GM18499 (cell line): ENCODE measurements around the gene NDST4.
"Not testable (repeated sequence)": the region's sequence is repeated elsewhere in the genome, so short reads cannot be mapped to it uniquely, and the experiment has no call there.

Source experiments
- ATAC-seq: cut with Tn5 transposase; IDR thresholded peaks from one replicate; pipeline ENCODE4 v1.9.1; 2021; ENCODE audit warnings: moderate number of reproducible peaks; ENCODE audit not compliant: insufficient read depth, unreplicated experiment

NDST4 gene

DNA sequence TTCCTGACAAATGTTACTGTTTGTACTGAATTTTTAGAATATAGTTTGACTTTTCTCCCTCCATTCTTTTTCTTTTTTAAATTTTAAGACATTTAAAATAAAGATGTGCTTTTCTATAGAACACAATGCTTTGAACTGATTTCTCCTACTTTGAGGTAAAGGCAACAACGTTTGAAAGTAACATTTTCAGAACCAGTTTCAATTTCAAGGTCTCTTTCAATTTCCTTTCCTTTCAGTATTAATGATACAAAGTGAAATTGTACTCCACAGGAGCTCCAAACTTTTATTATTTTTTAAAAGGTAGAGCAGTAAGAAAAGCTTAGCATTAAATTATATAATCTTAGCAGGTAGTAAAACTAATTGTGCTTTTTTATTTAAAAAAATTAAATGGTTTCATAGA lies 54.9 kb downstream of the NDST4 start:
- ATAC-seq: no peak

DNA sequence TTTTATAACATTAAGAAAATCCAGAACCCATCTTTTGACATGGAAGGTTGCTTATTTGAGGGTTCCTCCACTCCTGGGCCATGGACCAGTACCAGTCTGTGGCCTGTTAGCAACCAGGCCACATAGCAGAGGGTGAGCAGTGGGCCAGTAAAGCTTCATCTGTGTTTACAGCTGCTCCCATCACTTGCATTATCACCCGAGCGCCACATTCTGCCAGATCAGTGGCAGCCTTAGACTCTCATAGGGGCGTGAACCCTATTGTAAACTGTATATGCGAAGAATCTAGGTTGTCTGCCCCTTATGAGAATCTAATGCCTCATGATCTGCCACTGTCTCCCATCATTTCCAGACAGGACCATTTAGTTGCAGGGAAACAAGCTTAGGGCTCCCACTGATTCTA lies 58.6 kb downstream of the NDST4 start:
- no peak for ATAC-seq

DNA sequence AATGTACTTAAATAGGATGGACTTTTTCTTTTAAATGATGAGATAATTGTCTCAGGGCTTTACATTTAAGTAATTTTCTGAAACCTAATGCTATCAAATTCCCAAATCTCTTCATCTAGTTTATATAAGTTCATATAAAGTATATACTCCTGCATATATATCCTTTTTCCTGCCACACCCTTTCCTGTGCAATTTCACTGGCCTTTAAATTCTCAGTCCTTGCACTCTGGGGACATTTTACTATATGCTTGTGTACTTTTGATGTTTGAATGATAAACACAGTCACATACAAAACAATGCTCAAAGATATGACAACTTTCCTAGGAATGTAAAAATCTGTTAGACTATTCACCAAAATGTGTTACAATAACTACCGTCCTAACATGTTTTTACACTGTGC lies 60.1 kb downstream of the NDST4 start:
- no peak for ATAC-seq

DNA sequence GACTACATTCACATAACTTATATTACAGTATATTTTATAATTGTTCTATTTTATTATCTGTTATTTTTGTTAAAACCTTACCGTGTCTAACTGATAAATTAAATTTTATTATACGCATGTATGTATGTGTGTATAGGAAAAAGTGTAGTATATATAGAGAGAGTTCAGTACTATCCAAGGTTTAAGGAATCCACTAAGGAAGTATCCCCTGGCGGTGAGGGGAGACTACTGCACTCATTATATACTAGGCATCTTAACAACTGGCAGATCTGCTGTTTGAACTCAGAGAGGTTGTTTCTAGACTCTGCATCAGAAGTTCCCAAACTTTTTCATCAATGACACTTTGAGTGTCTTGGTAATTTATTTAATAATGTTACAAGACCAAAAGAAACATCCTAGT lies 70.9 kb downstream of the NDST4 start:
- no peak for ATAC-seq

DNA sequence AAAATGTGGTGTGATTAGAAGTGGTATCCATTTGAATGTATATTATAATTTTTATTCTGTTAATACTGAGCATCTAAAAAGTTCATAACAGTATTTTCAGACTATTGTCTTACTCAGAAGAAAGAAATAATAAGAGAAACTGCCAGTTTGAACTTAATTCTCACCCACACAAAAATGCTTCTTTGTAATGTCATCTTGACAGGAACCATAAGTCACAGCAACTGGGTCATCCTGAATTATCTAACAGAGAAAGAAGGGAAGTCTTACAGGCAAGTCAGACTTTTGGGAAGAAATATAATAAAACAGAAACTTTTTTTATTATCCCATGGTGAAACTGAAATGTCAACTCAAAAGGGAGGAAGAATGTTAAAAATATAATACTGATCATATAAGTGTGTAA lies 83.1 kb downstream of the NDST4 start:
- no peak for ATAC-seq

DNA sequence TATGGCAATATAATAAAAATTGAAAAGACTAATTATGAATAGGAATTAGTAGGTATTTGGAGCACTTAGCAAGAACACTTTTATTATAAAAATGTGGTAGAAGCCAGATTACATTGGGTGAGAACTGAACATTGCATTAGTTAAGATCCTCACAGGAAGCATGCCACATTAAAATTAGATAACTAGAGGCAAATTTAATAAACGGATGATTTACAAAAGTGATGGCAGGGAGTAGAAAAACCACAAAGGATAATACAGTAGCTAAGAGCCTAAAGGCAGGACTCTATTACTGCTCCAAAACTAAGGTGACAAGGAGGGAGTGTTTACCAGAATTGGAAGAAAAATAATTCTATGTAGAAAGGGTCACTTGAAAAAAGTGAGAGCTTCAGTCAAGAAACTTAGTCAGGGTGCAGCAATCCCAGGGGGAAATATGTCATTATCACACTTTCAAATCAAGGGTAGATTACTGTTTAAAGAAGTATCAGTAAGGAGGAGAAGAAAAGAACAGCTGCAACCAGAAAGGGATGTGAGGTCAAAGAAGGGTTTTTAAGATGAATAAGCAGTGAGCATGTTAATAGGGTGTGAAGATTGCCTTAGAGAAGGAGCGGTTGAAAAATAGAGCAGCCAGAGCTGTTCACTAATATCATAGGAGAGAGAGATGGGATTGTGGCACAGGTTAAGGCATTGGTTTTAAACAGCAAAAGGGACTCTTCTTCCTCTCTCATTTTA lies 84.6 kb downstream of the NDST4 start:
- ATAC-seq: no peak

DNA sequence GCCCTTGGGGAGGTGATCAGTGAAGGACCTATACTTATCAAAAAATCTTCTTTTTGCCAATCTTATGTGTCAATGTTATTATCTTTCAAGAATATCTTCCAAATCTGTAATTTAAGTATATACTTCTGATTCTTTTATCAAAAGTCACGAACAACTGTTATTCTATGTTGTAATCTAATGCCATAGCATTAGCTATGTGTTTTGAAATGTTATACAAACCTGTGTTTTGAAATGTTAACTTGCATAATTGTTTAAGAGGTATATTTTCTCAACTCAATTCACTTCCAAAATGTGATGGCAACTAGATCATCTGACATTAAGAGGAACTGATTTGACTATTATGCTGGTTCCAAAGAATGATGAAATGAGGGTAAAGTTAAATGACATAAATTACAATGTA lies 113.5 kb downstream of the NDST4 start:
- no peak for ATAC-seq

DNA sequence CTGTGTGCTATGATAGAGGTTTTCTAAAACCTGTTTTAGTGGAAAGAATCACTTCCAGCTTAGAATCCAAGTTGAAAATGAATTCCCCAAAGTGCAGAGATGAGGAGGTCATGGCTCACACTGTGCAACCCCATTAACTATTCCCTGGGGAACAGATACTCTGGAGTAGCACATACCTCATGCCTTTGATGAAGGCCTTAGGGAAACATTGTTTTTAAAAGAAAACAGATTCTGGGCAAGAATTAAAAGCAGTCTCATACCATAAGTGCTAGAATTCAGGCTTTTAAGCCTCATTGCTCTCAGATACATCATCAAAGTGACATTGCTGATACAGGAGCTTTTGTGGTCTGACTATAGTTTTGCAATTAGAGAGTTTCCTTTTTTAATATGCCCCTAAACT lies 115.1 kb downstream of the NDST4 start:
- no peak for ATAC-seq

DNA sequence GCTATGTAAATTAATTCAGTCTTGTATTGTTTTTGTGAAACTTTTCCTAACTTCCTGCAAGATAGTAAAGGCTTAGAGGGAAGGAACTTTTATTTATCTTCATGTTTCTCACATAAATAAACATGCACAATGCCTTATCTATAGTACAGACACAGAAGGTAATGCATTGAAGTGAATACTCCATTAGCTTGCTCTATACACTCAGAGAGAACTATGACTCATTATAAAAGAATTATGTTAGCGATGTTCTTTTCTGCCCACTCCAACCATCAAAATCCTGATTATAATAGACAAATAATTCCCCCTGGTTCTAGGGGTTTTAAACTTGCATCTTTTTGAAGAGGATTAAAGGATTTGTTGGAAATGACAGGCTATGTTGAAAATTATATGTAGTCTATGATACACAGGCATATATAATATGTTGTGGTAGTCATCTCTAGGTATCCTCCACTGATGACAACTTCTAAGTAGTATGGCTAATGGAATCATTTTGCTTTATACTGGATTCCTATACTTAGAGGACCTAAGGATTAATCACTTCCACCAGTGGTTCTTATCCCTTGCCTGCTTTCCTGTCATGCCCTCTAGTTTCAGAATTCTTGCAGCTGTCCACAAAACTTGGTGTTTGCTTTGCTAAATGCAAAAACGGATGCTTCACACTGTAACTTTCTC lies 115.7 kb downstream of the NDST4 start:
- ATAC-seq: no peak

DNA sequence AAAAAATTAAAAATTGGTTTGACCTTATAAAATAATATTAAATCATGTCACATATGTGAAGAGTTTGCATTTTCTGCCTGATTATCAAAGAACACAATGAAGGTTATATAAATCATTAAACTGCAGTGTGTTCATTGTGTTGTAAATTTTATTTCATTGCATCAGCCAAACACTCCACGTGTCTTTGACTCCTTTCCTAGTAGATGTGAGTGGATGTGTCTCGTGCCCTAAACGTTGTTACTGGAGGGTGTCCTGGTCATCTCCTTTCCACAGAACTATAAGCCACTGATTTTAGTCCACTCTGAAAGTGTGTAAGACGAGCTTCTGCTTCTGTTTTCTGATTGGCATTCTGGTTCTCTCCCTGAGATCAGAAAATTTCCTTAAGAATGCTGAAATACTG lies 127.3 kb downstream of the NDST4 start:
- no peak for ATAC-seq

DNA sequence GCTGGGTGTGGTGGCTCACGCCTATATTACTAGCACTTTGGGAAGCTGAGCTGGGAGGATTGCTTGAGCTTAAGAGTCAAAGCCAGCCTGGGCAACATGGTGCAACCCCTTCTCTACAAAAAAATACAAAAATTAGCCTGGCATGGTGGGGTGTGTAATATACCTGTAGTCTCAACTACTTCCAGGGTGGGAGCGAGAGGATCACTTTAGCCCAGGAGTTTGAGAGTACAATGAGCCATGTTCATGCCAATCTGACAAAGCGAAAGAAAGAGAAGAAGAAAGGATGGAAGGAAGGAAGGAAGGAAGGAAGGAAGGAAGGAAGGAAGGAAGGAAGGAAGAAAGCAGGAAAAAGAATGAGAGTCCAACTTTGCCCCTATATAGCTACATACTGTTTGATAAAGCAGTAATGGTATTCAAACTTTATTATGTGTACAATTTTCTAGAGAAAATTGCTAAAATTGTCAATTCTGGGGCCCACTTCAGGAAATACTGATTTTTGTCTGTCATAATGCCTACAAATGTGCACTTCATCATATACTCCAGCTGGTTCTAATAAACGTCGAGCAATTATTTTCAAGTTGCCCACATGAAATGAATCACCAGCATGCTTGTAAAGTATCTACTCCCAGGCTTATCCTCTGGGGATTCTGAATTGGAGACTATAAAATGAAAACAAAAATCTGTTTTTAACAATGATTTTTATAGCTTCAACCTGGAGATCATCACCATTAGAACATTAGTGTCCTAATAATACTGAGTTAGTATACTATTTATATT lies 132.3 kb downstream of the NDST4 start:
- no peak for ATAC-seq

DNA sequence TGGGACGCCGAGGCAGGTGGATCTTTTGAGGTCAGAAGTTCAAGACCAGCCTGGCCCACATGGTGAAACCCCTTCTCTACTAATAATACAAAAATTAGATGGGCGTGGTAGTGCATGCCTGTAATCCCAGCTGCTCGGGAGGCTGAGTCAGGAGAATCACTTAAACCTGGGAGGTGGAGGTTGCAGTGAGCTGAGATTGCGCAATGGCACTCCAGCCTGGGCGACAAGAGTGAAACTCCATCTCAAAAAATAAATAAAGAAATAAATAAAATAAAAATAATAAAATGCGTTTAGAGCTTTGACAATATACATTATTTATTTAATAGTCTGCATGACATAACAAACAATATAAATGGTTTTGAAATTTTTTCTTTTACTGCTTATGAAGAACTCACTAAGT lies 133.0 kb downstream of the NDST4 start:
- not testable (repeated sequence) for ATAC-seq

DNA sequence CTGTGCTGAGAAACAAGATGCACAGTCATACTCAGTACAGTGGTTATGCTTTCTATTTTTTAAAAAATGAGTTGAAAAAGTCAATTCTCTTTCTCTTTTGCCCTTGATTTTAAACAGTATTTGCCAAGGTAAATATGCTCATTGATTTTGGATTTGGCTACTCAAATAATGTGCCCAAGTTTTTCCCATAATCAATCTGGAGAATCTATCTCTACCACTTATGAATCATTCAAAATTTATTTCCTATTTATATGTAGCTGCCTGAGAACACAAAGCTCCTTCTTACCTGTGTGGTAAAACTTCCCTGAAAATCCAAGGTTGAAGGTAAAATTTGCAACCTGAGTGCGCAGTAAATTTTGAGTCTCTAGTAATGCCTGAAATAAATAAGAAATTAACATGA lies 136.5 kb downstream of the NDST4 start:
- no peak for ATAC-seq

DNA sequence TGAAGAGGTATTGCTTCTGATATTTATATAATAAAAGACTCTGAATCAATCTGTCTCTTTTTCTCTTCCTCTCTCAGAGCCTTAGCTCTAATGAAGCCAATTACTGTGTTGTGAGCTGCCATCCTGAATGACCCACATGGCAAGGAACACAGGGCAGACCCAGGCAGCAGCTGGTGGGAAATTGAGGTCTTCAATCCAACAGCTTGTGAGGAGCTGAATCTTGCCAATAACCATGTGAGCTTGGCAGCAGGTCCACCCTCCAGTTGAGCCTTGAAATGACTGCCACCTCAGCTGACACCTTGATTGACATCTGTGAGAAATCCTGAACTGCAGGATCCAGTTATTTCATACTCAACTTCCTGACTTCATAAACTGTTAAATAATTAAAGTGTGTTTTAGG lies 149.4 kb downstream of the NDST4 start:
- no peak for ATAC-seq

DNA sequence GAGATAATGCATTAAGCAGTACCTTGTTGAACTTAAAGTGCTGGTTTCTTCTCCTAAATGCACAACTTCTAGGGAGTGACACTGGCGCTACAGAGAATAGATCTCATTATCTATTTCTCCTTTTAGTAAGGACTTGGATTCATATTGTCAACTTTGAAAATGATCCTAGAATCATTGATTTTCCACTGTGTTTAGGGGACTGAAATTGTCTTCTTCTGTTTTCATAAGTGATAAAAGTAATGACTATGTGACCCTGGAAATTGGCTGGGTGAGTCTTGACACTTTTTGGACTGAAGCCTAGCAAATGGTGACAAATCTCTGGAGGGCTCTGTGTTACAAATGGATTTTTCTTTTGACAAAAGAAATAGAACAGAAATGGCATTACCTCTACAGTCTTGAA lies 167.8 kb downstream of the NDST4 start:
- ATAC-seq: no peak

DNA sequence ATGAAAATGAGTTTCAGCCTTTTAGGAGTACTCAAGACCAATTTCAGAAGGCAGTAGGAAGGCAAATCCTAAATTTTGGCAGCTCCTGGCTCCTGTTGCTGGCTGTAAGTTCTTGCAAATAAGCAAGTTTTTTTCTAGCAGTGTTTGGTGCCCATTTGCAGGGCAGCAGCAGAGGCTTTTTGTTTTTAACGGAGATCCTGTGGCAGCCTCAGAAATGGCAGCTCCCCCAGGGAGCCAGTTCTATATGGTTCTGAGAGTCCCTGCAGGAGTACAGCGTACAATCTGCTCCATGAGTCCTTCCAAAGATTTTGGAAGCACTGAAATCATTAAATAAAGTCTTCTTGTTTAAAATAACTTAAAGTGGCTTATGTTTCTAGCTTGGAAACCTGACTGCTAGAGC lies 171.9 kb downstream of the NDST4 start:
- no peak for ATAC-seq

DNA sequence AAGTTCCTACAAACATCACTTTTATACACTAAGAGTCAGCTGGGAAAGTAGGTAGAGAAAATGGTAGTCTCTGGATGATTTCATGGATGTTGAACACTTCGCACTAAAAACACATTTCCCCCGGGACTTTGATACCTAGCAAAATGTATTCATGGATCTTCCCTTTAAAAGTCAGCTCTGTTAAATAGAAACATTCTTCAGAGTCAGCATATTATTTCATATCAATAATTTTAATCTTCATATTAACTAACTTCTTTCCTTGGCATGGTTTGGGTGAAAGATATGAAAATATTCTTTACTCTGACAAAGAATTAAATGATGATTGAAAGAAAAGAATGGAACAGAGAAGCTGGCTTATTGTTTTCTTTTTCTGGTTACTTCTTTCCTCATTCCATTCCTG lies 185.5 kb downstream of the NDST4 start:
- no peak for ATAC-seq

DNA sequence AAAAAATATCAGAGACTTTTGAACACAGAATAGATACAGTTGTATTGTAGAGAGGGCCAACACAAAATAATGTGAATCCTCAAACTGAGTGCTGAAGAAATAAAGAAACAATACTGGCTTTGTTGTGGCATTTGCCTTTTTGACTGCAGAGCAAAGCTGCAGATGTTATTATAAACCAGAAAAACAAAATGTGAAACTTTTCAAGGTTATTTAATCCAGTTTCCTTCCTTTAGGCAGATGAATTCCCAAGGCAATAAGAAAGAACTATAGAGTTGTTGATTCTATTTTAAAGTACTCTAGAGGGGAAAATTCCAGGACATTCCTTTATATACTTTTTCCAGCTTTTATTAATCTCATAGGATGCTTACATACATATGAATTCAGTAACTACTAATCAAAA lies 186.8 kb downstream of the NDST4 start:
- no peak for ATAC-seq

DNA sequence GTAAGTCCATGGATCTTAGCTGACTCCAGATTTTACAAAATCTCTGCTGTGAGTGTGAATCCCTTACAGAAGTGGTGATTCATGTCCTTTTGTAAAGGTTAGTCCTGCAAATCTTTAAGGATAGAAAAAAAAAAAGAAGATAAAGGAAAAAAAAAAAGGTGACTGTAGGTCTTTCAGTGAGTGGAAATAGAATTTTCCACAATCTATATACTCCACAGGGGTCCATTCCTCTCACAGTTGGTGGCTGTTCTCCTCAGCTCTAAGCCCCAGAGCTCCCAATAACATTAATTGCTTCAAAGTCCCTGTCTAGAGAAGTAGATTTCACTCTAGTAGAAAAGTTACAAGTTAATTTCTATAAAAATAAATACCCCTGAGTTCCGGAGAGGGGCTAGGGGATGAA lies 189.1 kb downstream of the NDST4 start:
- ATAC-seq: no peak

DNA sequence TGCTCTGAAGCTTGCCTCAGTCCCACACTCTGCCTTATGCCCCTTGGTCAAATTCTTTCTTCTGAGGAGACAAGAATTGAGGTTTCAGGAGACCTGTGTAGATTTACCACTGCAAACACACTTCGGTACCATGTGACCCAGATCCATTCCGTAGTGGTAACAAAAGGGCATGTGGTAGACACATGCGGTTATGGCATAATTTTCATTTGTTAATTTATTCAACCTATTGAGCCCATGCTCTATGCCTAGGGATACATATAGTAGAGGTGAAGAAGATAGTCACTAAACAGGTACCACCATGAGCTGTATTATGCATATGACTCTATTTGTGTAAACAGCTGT lies 190.9 kb downstream of the NDST4 start:
- no peak for ATAC-seq

DNA sequence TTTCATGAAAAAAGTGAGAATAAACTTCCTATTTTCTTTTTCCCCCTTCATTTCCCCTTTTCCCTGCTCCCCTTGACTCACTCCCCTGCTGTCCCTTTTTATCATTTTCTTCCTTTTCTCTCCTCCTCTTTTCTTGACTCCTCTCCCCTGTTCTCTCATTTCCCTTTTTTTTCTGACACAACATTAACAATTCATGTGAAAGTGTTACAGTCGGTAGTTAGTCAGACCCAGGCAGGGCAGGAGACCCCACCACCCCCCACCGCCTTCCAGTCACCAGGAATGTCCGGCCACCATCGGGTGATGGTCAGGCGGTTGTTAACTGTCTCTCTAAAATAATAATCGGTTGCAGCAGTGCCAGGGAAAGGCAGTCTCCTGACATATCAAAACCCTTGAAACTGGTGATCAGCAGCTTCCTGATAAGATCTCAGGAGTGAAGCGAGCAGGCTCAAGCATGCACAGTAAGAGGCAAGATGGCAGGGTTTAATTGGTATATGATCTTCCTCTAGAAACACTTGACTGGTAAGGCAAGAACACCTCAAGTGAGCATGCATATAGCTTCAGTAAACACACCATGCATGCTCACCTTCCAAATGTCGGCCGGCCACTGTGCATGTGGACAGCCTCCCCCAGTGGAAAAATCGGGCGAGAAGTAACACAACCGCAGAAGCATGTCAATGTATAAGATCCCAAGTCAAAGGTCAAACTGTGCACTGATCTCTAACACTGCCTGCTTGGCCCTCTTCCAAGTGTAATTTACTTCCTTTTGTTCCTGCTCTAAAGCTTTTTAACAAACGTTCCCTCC lies 191.4 kb downstream of the NDST4 start:
- ATAC-seq: no peak
